Measurements from ENCODE around the gene LRRIQ4.

LRRIQ4 gene

GRCh38 chr3:169848741-169849140 is 36.1 kb downstream of the LRRIQ4 start:
- no peak for DNase-seq

GRCh38 chr3:169850618-169851017 is 37.9 kb downstream of the LRRIQ4 start:
- DNase-seq, result no peak

GRCh38 chr3:169855514-169855913 is 42.8 kb downstream of the LRRIQ4 start:
- no peak for DNase-seq

- DNase-seq, result no peak
Observed at GRCh38 chr3:169857811-169858210, 45.1 kb downstream of the LRRIQ4 start.

- no peak for DNase-seq
Observed at GRCh38 chr3:169861871-169862270, 49.2 kb downstream of the LRRIQ4 start.

- peak in 47 of 56 donors; percentile 0 to 87 (median 36) for DNase-seq
Observed at GRCh38 chr3:169863458-169863899, 50.8 kb downstream of the LRRIQ4 start.

GRCh38 chr3:169864270-169864669 is 51.6 kb downstream of the LRRIQ4 start:
- no peak for DNase-seq

GRCh38 chr3:169865176-169865767 is 52.6 kb downstream of the LRRIQ4 start:
- no peak for DNase-seq

GRCh38 chr3:169867584-169868210 is 55.0 kb downstream of the LRRIQ4 start:
- DNase-seq, result no peak

GRCh38 chr3:169868369-169868768 is 55.7 kb downstream of the LRRIQ4 start:
- DNase-seq, result no peak

- no peak for DNase-seq
Observed at GRCh38 chr3:169869484-169870220, 57.0 kb downstream of the LRRIQ4 start, which contains the start of gene LRRC31. LRRC31 (minus strand) TSS chr3:169869935; CDS start chr3:169869807, 128 bp downstream.

- DNase-seq, result no peak
Observed at GRCh38 chr3:169871129-169871886, 58.6 kb downstream of the LRRIQ4 start.

GRCh38 chr3:169879013-169879557 is 66.4 kb downstream of the LRRIQ4 start:
- DNase-seq, result no peak

GRCh38 chr3:169879845-169880575 is 67.3 kb downstream of the LRRIQ4 start:
- no peak for DNase-seq

- no peak for DNase-seq
Observed at GRCh38 chr3:169880576-169881250, 68.0 kb downstream of the LRRIQ4 start.

- DNase-seq, result peak in 52 of 56 donors; percentile 3 to 82 (median 45)
Observed at GRCh38 chr3:169886671-169887070, 74.0 kb downstream of the LRRIQ4 start.

Measured in amygdala (tissue), 56 donors.